Body of pancreas (tissue), 4 donors: Measurements from ENCODE around the gene GATB. TPM values are rescaled to one million over a fixed set of nuclear protein-coding genes. Genes with fewer than 3 reads are reported as not detected.

Experiments used
- ATAC-seq: fragments of 150-250 bp; one replicate; pipeline ENCODE4 v1.9.1; 2016
- DNase-seq, 4 donors: peaks; one replicate each; pipeline ENCODE4 v3.0.0-alpha.2; 2019
- H3K27ac ChIP-seq, 4 donors: fragments of 200-600 bp; sonication (generic); 1 replicate in 3 of 4; 2 replicates in 1 of 4; pipeline versions ENCODE4 v1.5.1 to v1.6.1; 2016 to 2019; ENCODE audit warnings: mild to moderate bottlenecking in 1 of 4, mixed read lengths in 1 of 4, moderate library complexity in 1 of 4
- H3K27me3 ChIP-seq, 2 donors: fragments of 200-600 bp; sonication (generic); one replicate each; pipeline ENCODE4 v1.6.0; 2016; ENCODE audit warnings: mild to moderate bottlenecking in 1 of 2
- H3K36me3 ChIP-seq, 2 donors: fragments of 200-600 bp; sonication (generic); replicated peaks in 1 of 2; 2 replicates each; pipeline ENCODE4 v1.5.1; 2016; ENCODE audit warnings: low read depth in 2 of 2; ENCODE audit not compliant: insufficient read depth in 1 of 2
- H3K4me1 ChIP-seq: fragments of 200-600 bp; sonication (generic); one replicate; pipeline ENCODE4 v1.6.0; 2016
- H3K4me3 ChIP-seq, 2 donors: fragments of 200-600 bp; sonication (generic); 1 replicate in 1 of 2; 2 replicates in 1 of 2; pipeline ENCODE4 v1.5.1; 2016 to 2019
- H3K9me3 ChIP-seq, 3 donors: fragments of 200-600 bp; sonication (generic); 1 replicate in 2 of 3; 2 replicates in 1 of 3; pipeline ENCODE4 v1.5.1; 2016
- CTCF ChIP-seq, 7 experiments: fragments of 450-650 bp in 4 of 7; fragments of 200-600 bp in 3 of 7; sonication (generic) in 3 of 7; IDR thresholded peaks; one replicate each; pipeline ENCODE4 v1.5.1; 2016 to 2019; ENCODE audit warnings: antibody characterized with exemption in 7 of 7
- POLR2A ChIP-seq, 3 donors: fragments of 450-650 bp; IDR thresholded peaks; one replicate each; pipeline ENCODE4 v1.6.1; 2016; ENCODE audit warnings: antibody characterized with exemption in 3 of 3, mild to moderate bottlenecking in 2 of 3
- WGBS, 2 donors: methylation state at CpG; one replicate each; pipeline ENCODE4 v1.1.5; 2017; 5-methylcytosine and 5-hydroxymethylcytosine counted together
- intact Hi-C: fragments of 100-400 bp; cut with DNase I; formaldehyde crosslinking; loops from one replicate; pipeline ENCODE4 v1.15.1; 2023
- total RNA-seq, 2 donors: library from RNA; depleted of rRNA; stranded (reverse); fragments of >200 nt; gene quantifications; one replicate each; pipeline ENCODE4 v1.1.0, GENCODE V29; 2016

GATB gene
- total RNA-seq, 2 donors from 2014 or later = 5.6 to 7.3 TPM

DNA sequence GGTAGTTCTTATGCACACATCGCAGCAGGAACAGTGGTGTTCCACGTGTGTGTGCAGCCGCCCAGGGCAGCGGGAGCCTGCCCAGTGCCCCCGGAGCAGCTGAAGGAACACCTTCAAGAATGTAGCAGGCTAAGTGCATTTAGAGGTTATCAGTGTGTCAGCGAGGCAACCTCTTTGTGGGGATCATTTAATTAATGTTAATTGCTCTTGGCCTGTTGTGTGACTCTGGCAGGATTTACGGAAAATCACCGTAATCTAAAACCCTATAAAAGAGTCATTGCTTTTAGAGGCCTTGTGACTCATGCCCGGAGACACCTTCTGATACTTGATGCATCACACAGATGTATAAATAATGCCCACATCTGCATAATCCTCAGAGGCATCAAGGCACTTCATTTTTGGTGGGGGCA, 47.3 kb upstream of the GATB start:
- 69 to 73% methylated on average over 6 to 9 of the region's 9 CpGs for WGBS, 2 donors
- Histone ChIP-seq H3K4me1 (no peaks in the 10 kb centered on the region), H3K27me3 (no peaks in the 10 kb centered on the region), H3K4me3 (no peak overlapping the region), H3K27ac (no peak overlapping the region), H3K9me3 (no peaks in the 10 kb centered on the region), H3K36me3 (no peaks in the 10 kb centered on the region)
- intact Hi-C loops = no loop called here
- DNase-seq = no peak
- TF ChIP-seq CTCF (IDR thresholded peaks at IDR 0.05) = no peak
- no peak for TF ChIP-seq POLR2A (IDR thresholded peaks at IDR 0.05)
- no peak for ATAC-seq

DNA sequence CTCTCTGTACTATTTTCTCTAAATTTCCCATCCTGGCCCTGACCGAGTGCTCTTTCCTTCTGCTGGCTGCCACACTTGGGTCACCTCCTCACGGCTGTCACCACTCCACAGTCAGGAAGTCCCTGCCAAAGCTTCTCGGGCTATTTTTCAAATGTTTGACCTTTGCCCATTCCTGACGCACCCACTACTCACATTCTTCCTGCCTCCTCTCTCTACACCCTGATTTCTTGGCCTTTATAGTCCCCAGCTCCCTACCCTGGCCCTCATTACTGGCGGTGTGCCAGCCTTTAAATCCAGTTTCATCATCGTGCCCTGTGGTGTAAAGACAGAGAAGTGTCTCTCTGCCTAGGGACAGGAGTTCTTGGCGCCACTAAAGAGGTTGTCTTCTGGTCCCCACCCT, 46.4 kb upstream of the GATB start:
- Histone ChIP-seq H3K9me3 (no peaks in the 10 kb centered on the region), H3K27me3 (no peaks in the 10 kb centered on the region), H3K36me3 (no peaks in the 10 kb centered on the region), H3K4me3 (no peak overlapping the region), H3K27ac (no peak overlapping the region), H3K4me1 (no peaks in the 10 kb centered on the region)
- TF ChIP-seq POLR2A (IDR thresholded peaks at IDR 0.05) (no peak), CTCF (IDR thresholded peaks at IDR 0.05) (no peak)
- no peak for ATAC-seq
- intact Hi-C loops = no loop called here
- DNase-seq = no peak
- WGBS, 2 donors = 45 to 48% methylated on average over 7 of the region's 7 CpGs

DNA sequence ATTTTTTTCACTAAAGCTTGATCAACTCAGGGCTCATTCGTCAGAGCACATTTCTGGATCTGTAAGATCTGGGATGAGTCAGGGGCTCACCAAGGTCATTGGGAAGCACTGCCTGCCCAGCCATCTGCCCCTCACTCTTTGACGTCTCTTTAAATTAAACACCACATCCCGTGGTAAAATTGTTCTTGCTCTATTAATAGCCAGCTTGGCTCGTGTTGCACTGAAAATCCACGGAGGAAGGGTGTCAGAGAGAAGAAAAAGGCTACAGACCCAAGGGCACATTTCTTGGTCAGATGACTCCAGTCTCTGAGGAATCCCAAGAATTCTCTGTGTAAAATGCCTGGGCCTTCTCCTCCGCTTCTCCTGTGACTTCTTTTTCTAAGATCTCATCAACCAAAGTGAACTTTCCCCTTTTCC, 45.7 kb upstream of the GATB start:
- ATAC-seq = no peak
- no peak for DNase-seq
- Histone ChIP-seq H3K9me3 (no peaks in the 10 kb centered on the region), H3K36me3 (no peaks in the 10 kb centered on the region), H3K27me3 (no peaks in the 10 kb centered on the region), H3K4me3 (no peak overlapping the region), H3K27ac (no peak overlapping the region), H3K4me1 (no peaks in the 10 kb centered on the region)
- intact Hi-C loops = no loop called here
- TF ChIP-seq POLR2A (IDR thresholded peaks at IDR 0.05) (no peak), CTCF (IDR thresholded peaks at IDR 0.05) (no peak)
- 37 to 53% methylated on average over 6 of the region's 6 CpGs for WGBS, 2 donors

DNA sequence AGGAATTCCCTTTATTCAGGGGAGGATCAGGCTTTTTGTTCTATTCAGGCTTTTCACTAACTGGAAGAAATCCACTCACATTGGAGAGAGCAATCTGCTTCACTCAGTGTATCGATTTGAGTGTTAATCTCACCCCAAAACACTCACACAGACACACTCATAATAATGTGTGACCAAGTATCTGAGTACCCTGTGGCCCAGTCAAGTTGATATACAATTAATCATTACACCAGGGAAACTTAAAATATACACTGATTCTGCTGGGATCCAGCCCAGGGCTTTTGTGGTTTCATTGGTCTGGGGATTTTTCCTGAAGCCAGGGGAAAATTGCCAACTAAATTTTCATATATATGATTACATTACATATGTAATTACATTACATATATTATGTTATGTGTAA, 44.0 kb upstream of the GATB start:
- no peaks in the 10 kb centered on the region for H3K4me1 ChIP-seq
- intact Hi-C loops = no loop called here
- H3K9me3 ChIP-seq = no peaks in the 10 kb centered on the region
- 29 to 45% methylated on average over 1 of the region's 1 CpG for WGBS, 2 donors
- no peak overlapping the region for H3K4me3 ChIP-seq
- no peak for DNase-seq
- no peak for ATAC-seq
- H3K36me3 ChIP-seq = no peaks in the 10 kb centered on the region
- no peak overlapping the region for H3K27ac ChIP-seq
- TF ChIP-seq CTCF (IDR thresholded peaks at IDR 0.05) (no peak), POLR2A (IDR thresholded peaks at IDR 0.05) (no peak)
- no peaks in the 10 kb centered on the region for H3K27me3 ChIP-seq

DNA sequence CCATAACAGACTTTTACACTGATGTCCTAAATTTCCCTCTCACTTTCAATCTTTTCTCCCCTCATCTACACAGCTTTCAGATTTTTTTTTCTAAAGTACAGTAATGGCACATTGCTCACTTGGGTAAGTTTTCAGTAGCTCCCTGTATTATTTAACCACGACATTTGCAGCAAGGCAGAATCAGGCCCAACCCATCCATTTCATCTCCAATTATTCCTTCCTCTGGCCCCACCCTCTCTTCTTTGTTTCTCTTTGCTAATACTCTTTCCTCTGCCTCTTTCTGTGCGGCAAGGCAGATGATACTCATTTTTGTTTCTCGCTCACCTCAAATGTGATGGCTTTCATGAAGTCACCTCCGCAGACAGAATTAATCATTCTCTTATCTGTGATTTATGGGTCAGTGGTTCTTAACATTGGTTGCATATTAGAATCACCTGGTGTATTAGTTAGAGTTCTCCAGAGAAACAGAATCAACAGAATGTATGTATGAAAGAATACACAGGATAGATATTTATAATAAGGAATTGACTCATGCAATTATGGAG, 43.4 kb upstream of the GATB start:
- no peak for ATAC-seq
- H3K4me3 ChIP-seq = no peak overlapping the region
- no peaks in the 10 kb centered on the region for H3K36me3 ChIP-seq
- 79 to 81% methylated on average over 4 of the region's 4 CpGs for WGBS, 2 donors
- no peak for DNase-seq
- H3K9me3 ChIP-seq = no peaks in the 10 kb centered on the region
- H3K27me3 ChIP-seq = no peaks in the 10 kb centered on the region
- no peak for TF ChIP-seq CTCF (IDR thresholded peaks at IDR 0.05)
- TF ChIP-seq POLR2A (IDR thresholded peaks at IDR 0.05) = no peak
- intact Hi-C loops = no loop called here
- no peak overlapping the region for H3K27ac ChIP-seq
- no peaks in the 10 kb centered on the region for H3K4me1 ChIP-seq
